HepG2 (cell line): Measurements from ENCODE around the gene COG8. TPM values are rescaled to one million over a fixed set of nuclear protein-coding genes. Genes with fewer than 3 reads are reported as not detected.

ENCODE experiments used
- FOSL1 ChIP-seq: sonication (generic); formaldehyde crosslinking; IDR thresholded peaks from 2 replicates; pipeline ENCODE4 v1.9.0; 2021; ENCODE audit warnings: missing genetic modification reagents, borderline replicate concordance
- FOXJ3 ChIP-seq: sonication (generic); formaldehyde crosslinking; IDR thresholded peaks from 2 replicates; pipeline ENCODE4 v1.4.0; 2020; ENCODE audit warnings: missing genetic modification reagents, mild to moderate bottlenecking, borderline replicate concordance
- MYC ChIP-seq: sonication (generic); formaldehyde crosslinking; IDR thresholded peaks from 2 replicates; pipeline ENCODE4 v1.9.0; 2021; ENCODE audit warnings: missing genetic modification reagents, borderline replicate concordance
- NCOA2 ChIP-seq: sonication (generic); formaldehyde crosslinking; IDR thresholded peaks from 2 replicates; pipeline ENCODE4 v1.8.0; 2022; ENCODE audit warnings: inconsistent platforms
- NR1H2 ChIP-seq: sonication (generic); formaldehyde crosslinking; IDR thresholded peaks from 2 replicates; pipeline ENCODE4 v1.8.1; 2022; ENCODE audit warnings: low read depth, missing genetic modification reagents, borderline replicate concordance
- PHB2 ChIP-seq: fragments of 450-650 bp; IDR thresholded peaks from 2 replicates; pipeline ENCODE4 v1.6.1; 2018; ENCODE audit not compliant: partially characterized antibody
- PITX1 ChIP-seq: sonication (generic); formaldehyde crosslinking; IDR thresholded peaks from 2 replicates; pipeline ENCODE4 v1.5.1; 2020; ENCODE audit warnings: mild to moderate bottlenecking, missing genetic modification reagents
- SIX4 ChIP-seq: sonication (generic); formaldehyde crosslinking; IDR thresholded peaks from 2 replicates; pipeline ENCODE4 v1.4.0; 2020; ENCODE audit warnings: missing genetic modification reagents
- SMARCE1 ChIP-seq: fragments of 450-650 bp; IDR thresholded peaks from 2 replicates; pipeline ENCODE4 v1.6.1; 2017; ENCODE audit warnings: borderline replicate concordance
- SRF ChIP-seq: IDR thresholded peaks from 2 replicates; pipeline ENCODE4 v1.6.1; 2011; ENCODE audit warnings: mild to moderate bottlenecking, low read depth, low read length, moderate library complexity
- TCF12 ChIP-seq, 2 experiments: fragments of 450-650 bp in 1 of 2; sonication (generic) in 1 of 2; formaldehyde crosslinking in 1 of 2; IDR thresholded peaks; 2 replicates each; pipeline versions ENCODE4 v1.6.1 to v1.8.0; 2017 to 2022; ENCODE audit warnings: antibody characterized with exemption in 1 of 2, mild to moderate bottlenecking in 1 of 2, missing genetic modification reagents in 1 of 2, moderate library complexity in 1 of 2
- TMF1 ChIP-seq: sonication (generic); formaldehyde crosslinking; IDR thresholded peaks from 2 replicates; pipeline ENCODE4 v1.8.1; 2022; ENCODE audit warnings: low read depth, missing genetic modification reagents
- ZBTB1 ChIP-seq: sonication (generic); formaldehyde crosslinking; IDR thresholded peaks from 2 replicates; pipeline ENCODE4 v1.4.0; 2020; ENCODE audit warnings: missing genetic modification reagents, borderline replicate concordance
- ZFP62 ChIP-seq: sonication (generic); formaldehyde crosslinking; IDR thresholded peaks from 2 replicates; pipeline ENCODE4 v1.4.0; 2020; ENCODE audit warnings: missing genetic modification reagents
- ZNF264 ChIP-seq: sonication (generic); formaldehyde crosslinking; IDR thresholded peaks from 2 replicates; pipeline ENCODE4 v1.4.0; 2020; ENCODE audit warnings: missing genetic modification reagents
- ZNF383 ChIP-seq: sonication (generic); formaldehyde crosslinking; IDR thresholded peaks from 2 replicates; pipeline ENCODE4 v1.4.0; 2020; ENCODE audit warnings: missing genetic modification reagents, mild to moderate bottlenecking, borderline replicate concordance
- ZNF766 ChIP-seq: sonication (generic); formaldehyde crosslinking; IDR thresholded peaks from 2 replicates; pipeline ENCODE4 v1.5.0; 2020; ENCODE audit warnings: missing genetic modification reagents, borderline replicate concordance
- ZSCAN9 ChIP-seq: IDR thresholded peaks from 2 replicates; pipeline ENCODE4 v1.6.1; 2016; ENCODE audit warnings: borderline replicate concordance
- polyA plus RNA-seq, 8 experiments: library from polyadenylated mRNA; depleted of rRNA in 3 of 8; stranded (reverse) in 7 of 8; unstranded in 1 of 8; fragments of >200 nt; fragmentation: Illumina TruSeq in 4 of 8; extraction: Trizol in 4 of 8; gene quantifications; 2 replicates each; pipeline versions ENCODE4 v1.2.1 to v1.2.3, GENCODE V29; 2011 to 2016; ENCODE audit warnings: low read depth in 4 of 8, missing spikeins in 1 of 8, mixed read lengths in 1 of 8; ENCODE audit not compliant: insufficient read depth in 1 of 8
- total RNA-seq, 5 experiments: library from RNA; depleted of rRNA; stranded (reverse); fragments of >200 nt; fragmentation: Illumina TruSeq; extraction: Trizol; gene quantifications; 2 replicates each; pipeline ENCODE4 v1.2.3, GENCODE V29; 2016; ENCODE audit warnings: low read depth in 1 of 5
- TF ChIP-seq, protein P1 (sequence below): sonication (generic); formaldehyde crosslinking; IDR thresholded peaks from 2 replicates; pipeline ENCODE4 v1.4.0; 2020; ENCODE audit warnings: missing genetic modification reagents
- TF ChIP-seq, protein P2 (sequence below): sonication (generic); formaldehyde crosslinking; IDR thresholded peaks from 2 replicates; pipeline ENCODE4 v1.4.0; 2020; ENCODE audit warnings: mild to moderate bottlenecking, missing genetic modification reagents
- TF ChIP-seq, protein P3 (sequence below): sonication (generic); formaldehyde crosslinking; IDR thresholded peaks from 2 replicates; pipeline ENCODE4 v1.5.0; 2020; ENCODE audit warnings: mild to moderate bottlenecking, missing genetic modification reagents, moderate library complexity
- TF ChIP-seq, protein P4 (sequence below): sonication (generic); formaldehyde crosslinking; IDR thresholded peaks from 2 replicates; pipeline ENCODE4 v1.5.1; 2020; ENCODE audit warnings: mild to moderate bottlenecking, moderate library complexity, missing genetic modification reagents

The COG8 gene
- total and polyA plus RNA-seq, 2 of the 13 experiments (the other 11 are each of a cell fraction or from before 2014, with no cell fraction given), result 45.5 to 52.1 TPM

DNA sequence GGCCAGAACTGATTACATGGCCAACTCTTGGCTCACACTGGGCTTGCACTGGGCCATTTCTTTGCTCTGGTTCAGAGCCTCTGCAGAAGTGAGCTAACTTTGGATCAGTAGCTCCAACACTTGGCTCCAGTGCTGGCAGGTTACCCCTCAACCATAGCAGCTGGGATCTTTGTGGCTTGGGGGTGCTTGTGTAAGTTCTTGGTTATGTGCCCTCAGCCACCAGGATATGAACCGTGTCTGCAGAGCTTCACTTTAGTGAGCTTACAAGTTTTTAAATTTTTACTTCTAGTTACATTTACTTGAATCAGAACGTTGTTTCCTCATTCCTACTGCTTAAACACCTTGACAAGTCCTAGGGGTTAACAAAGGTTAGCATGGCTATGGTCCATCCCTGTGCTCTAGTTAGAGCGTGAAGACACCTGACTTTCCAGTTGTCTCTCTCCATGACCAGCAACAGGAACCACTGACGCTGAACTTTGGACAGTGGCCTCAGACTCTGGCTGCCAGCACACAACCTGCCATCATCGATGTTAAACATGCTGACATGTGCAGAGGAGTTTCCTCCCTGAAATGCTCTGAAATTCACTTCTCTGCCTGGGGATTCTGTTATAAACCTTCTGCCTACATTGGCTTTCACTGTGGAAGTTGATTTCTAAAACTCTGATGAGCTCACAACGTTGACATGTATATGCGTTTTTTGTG is 13.0 kb downstream of the COG8 start (continued):
- peak; percentile 15; the same call in 1 of the 2 replicates for TF ChIP-seq PITX1 (CRISPR knock-in tag)
- TF ChIP-seq, protein P1, sequence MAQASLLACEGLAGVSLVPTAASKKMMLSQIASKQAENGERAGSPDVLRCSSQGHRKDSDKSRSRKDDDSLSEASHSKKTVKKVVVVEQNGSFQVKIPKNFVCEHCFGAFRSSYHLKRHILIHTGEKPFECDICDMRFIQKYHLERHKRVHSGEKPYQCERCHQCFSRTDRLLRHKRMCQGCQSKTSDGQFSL, result no peak
- TF ChIP-seq ZBTB1 (CRISPR knock-in tag), result no peak
- no peak for TF ChIP-seq NR1H2
- TF ChIP-seq MYC, result peak; percentile 84; the same call in 1 of the 2 replicates
- peak; percentile 91; the same call in 1 of the 2 replicates for TF ChIP-seq ZNF264 (CRISPR knock-in tag)
- no peak for TF ChIP-seq SIX4 (CRISPR knock-in tag)
- TF ChIP-seq ZNF766 (CRISPR knock-in tag), result no peak
- TF ChIP-seq ZFP62, result no peak
- TF ChIP-seq SMARCE1, result no peak
- TF ChIP-seq NCOA2 (CRISPR knock-in tag), result no peak; the same call in 1 of the 2 replicates
- TF ChIP-seq, protein P2, sequence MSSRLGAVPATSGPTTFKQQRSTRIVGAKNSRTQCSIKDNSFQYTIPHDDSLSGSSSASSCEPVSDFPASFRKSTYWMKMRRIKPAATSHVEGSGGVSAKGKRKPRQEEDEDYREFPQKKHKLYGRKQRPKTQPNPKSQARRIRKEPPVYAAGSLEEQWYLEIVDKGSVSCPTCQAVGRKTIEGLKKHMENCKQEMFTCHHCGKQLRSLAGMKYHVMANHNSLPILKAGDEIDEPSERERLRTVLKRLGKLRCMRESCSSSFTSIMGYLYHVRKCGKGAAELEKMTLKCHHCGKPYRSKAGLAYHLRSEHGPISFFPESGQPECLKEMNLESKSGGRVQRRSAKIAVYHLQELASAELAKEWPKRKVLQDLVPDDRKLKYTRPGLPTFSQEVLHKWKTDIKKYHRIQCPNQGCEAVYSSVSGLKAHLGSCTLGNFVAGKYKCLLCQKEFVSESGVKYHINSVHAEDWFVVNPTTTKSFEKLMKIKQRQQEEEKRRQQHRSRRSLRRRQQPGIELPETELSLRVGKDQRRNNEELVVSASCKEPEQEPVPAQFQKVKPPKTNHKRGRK, result no peak
- TF ChIP-seq FOXJ3, result 0 out of 2 replicates have a peak, but pooled peaks have one; percentile 58
- TF ChIP-seq FOSL1 (CRISPR knock-in tag), result no peak
- TF ChIP-seq, protein P3, sequence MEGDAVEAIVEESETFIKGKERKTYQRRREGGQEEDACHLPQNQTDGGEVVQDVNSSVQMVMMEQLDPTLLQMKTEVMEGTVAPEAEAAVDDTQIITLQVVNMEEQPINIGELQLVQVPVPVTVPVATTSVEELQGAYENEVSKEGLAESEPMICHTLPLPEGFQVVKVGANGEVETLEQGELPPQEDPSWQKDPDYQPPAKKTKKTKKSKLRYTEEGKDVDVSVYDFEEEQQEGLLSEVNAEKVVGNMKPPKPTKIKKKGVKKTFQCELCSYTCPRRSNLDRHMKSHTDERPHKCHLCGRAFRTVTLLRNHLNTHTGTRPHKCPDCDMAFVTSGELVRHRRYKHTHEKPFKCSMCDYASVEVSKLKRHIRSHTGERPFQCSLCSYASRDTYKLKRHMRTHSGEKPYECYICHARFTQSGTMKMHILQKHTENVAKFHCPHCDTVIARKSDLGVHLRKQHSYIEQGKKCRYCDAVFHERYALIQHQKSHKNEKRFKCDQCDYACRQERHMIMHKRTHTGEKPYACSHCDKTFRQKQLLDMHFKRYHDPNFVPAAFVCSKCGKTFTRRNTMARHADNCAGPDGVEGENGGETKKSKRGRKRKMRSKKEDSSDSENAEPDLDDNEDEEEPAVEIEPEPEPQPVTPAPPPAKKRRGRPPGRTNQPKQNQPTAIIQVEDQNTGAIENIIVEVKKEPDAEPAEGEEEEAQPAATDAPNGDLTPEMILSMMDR (CRISPR knock-in tag), result no peak
- TF ChIP-seq TMF1 (CRISPR knock-in tag), result no peak
- TF ChIP-seq ZSCAN9 (CRISPR knock-in tag), result peak; percentile 56; the same call in 1 of the 2 replicates
- TF ChIP-seq PHB2, result no peak
- TF ChIP-seq, protein P4, sequence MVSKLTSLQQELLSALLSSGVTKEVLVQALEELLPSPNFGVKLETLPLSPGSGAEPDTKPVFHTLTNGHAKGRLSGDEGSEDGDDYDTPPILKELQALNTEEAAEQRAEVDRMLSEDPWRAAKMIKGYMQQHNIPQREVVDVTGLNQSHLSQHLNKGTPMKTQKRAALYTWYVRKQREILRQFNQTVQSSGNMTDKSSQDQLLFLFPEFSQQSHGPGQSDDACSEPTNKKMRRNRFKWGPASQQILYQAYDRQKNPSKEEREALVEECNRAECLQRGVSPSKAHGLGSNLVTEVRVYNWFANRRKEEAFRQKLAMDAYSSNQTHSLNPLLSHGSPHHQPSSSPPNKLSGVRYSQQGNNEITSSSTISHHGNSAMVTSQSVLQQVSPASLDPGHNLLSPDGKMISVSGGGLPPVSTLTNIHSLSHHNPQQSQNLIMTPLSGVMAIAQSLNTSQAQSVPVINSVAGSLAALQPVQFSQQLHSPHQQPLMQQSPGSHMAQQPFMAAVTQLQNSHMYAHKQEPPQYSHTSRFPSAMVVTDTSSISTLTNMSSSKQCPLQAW (CRISPR knock-in tag), result peak; percentile 71; the same call in 1 of the 2 replicates
- TF ChIP-seq SRF, result no peak
- TF ChIP-seq TCF12 (IDR thresholded peaks at IDR 0.05), result no peak
- TF ChIP-seq TCF12 (CRISPR knock-in tag; IDR thresholded peaks at IDR 0.05), result no peak
- TF ChIP-seq ZNF383, result no peak
